ENCODE data around the gene RADX.

DNA sequence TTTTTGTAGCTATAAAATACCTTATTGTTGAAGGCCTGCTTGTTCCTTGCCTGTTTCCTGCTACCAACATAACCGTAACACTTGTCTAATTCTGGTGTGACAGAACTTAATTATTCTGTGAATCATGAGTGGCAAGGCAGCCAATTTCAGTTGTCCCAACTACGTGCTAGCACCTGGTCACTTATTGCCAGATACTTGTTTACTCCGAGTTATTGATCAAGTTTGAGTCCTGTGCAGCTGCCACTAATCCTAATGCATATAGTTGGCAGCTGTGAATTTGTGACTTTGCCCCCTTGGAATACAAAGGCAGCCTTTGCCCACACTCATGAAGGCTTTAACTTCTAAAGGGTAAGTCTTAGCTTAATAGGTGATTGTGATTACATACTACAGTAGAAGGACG, 106.9 kb downstream of the RADX start:
- TF ChIP-seq, protein P1, sequence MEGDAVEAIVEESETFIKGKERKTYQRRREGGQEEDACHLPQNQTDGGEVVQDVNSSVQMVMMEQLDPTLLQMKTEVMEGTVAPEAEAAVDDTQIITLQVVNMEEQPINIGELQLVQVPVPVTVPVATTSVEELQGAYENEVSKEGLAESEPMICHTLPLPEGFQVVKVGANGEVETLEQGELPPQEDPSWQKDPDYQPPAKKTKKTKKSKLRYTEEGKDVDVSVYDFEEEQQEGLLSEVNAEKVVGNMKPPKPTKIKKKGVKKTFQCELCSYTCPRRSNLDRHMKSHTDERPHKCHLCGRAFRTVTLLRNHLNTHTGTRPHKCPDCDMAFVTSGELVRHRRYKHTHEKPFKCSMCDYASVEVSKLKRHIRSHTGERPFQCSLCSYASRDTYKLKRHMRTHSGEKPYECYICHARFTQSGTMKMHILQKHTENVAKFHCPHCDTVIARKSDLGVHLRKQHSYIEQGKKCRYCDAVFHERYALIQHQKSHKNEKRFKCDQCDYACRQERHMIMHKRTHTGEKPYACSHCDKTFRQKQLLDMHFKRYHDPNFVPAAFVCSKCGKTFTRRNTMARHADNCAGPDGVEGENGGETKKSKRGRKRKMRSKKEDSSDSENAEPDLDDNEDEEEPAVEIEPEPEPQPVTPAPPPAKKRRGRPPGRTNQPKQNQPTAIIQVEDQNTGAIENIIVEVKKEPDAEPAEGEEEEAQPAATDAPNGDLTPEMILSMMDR (IDR thresholded peaks at IDR 0.05) = no peak
- no peak for TF ChIP-seq EP300 (IDR thresholded peaks at IDR 0.05)
- no peak for TF ChIP-seq POLR2A (IDR thresholded peaks at IDR 0.05)
